Measurements from ENCODE around the gene RNASEL.

DNA sequence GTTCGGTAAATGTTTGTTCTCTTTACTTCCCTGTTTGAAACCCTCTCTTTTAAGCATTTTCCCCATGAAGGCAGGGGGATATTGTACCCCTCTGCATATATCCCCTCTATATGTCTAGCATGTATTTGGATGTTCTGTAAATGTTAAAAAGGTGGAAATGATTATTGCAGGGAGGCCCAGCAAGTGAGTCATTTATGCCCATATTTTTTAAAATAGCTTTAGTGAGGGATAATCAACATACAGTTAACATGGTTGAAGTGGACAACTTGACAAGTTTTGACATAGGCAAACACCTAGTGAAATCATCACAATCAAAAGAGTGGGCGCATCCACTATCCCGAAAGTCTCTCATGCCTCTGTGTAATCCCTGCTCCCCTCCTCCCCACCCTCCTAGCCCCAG is 36.0 kb upstream of the RNASEL start:
- TF ChIP-seq, protein P1, sequence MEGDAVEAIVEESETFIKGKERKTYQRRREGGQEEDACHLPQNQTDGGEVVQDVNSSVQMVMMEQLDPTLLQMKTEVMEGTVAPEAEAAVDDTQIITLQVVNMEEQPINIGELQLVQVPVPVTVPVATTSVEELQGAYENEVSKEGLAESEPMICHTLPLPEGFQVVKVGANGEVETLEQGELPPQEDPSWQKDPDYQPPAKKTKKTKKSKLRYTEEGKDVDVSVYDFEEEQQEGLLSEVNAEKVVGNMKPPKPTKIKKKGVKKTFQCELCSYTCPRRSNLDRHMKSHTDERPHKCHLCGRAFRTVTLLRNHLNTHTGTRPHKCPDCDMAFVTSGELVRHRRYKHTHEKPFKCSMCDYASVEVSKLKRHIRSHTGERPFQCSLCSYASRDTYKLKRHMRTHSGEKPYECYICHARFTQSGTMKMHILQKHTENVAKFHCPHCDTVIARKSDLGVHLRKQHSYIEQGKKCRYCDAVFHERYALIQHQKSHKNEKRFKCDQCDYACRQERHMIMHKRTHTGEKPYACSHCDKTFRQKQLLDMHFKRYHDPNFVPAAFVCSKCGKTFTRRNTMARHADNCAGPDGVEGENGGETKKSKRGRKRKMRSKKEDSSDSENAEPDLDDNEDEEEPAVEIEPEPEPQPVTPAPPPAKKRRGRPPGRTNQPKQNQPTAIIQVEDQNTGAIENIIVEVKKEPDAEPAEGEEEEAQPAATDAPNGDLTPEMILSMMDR (conservative IDR thresholded peaks at IDR 0.05; ENCODE audit: low read depth in 2 of 2) = no peak
- TF ChIP-seq, protein P2, sequence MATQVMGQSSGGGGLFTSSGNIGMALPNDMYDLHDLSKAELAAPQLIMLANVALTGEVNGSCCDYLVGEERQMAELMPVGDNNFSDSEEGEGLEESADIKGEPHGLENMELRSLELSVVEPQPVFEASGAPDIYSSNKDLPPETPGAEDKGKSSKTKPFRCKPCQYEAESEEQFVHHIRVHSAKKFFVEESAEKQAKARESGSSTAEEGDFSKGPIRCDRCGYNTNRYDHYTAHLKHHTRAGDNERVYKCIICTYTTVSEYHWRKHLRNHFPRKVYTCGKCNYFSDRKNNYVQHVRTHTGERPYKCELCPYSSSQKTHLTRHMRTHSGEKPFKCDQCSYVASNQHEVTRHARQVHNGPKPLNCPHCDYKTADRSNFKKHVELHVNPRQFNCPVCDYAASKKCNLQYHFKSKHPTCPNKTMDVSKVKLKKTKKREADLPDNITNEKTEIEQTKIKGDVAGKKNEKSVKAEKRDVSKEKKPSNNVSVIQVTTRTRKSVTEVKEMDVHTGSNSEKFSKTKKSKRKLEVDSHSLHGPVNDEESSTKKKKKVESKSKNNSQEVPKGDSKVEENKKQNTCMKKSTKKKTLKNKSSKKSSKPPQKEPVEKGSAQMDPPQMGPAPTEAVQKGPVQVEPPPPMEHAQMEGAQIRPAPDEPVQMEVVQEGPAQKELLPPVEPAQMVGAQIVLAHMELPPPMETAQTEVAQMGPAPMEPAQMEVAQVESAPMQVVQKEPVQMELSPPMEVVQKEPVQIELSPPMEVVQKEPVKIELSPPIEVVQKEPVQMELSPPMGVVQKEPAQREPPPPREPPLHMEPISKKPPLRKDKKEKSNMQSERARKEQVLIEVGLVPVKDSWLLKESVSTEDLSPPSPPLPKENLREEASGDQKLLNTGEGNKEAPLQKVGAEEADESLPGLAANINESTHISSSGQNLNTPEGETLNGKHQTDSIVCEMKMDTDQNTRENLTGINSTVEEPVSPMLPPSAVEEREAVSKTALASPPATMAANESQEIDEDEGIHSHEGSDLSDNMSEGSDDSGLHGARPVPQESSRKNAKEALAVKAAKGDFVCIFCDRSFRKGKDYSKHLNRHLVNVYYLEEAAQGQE (IDR thresholded peaks at IDR 0.05; ENCODE audit: unreplicated experiment) = no peak
- TF ChIP-seq EZH2phosphoT487 (IDR thresholded peaks at IDR 0.05; ENCODE audit: unreplicated experiment) (no peak), POLR2AphosphoS5 (IDR thresholded peaks at IDR 0.05; ENCODE audit: low read depth) (no peak), CREB1 (CRISPR knock-in tag; IDR thresholded peaks at IDR 0.05; ENCODE audit: low read depth) (no peak), ZNF114 (CRISPR knock-in tag; IDR thresholded peaks at IDR 0.05) (no peak), EZH2 (IDR thresholded peaks at IDR 0.05; ENCODE audit: low read depth, unreplicated experiment) (no peak), JUNB (IDR thresholded peaks at IDR 0.05; ENCODE audit: unreplicated experiment) (no peak), STAT1 (IDR thresholded peaks at IDR 0.05; ENCODE audit: unreplicated experiment) (no peak), ZNF331 (CRISPR knock-in tag; IDR thresholded peaks at IDR 0.05; ENCODE audit: low read depth) (no peak), NANOG (IDR thresholded peaks at IDR 0.05; ENCODE audit: borderline replicate concordance) (no peak)
- TF ChIP-seq, protein P3, sequence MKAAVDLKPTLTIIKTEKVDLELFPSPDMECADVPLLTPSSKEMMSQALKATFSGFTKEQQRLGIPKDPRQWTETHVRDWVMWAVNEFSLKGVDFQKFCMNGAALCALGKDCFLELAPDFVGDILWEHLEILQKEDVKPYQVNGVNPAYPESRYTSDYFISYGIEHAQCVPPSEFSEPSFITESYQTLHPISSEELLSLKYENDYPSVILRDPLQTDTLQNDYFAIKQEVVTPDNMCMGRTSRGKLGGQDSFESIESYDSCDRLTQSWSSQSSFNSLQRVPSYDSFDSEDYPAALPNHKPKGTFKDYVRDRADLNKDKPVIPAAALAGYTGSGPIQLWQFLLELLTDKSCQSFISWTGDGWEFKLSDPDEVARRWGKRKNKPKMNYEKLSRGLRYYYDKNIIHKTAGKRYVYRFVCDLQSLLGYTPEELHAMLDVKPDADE (IDR thresholded peaks at IDR 0.05) = no peak
- TF ChIP-seq, protein P4, sequence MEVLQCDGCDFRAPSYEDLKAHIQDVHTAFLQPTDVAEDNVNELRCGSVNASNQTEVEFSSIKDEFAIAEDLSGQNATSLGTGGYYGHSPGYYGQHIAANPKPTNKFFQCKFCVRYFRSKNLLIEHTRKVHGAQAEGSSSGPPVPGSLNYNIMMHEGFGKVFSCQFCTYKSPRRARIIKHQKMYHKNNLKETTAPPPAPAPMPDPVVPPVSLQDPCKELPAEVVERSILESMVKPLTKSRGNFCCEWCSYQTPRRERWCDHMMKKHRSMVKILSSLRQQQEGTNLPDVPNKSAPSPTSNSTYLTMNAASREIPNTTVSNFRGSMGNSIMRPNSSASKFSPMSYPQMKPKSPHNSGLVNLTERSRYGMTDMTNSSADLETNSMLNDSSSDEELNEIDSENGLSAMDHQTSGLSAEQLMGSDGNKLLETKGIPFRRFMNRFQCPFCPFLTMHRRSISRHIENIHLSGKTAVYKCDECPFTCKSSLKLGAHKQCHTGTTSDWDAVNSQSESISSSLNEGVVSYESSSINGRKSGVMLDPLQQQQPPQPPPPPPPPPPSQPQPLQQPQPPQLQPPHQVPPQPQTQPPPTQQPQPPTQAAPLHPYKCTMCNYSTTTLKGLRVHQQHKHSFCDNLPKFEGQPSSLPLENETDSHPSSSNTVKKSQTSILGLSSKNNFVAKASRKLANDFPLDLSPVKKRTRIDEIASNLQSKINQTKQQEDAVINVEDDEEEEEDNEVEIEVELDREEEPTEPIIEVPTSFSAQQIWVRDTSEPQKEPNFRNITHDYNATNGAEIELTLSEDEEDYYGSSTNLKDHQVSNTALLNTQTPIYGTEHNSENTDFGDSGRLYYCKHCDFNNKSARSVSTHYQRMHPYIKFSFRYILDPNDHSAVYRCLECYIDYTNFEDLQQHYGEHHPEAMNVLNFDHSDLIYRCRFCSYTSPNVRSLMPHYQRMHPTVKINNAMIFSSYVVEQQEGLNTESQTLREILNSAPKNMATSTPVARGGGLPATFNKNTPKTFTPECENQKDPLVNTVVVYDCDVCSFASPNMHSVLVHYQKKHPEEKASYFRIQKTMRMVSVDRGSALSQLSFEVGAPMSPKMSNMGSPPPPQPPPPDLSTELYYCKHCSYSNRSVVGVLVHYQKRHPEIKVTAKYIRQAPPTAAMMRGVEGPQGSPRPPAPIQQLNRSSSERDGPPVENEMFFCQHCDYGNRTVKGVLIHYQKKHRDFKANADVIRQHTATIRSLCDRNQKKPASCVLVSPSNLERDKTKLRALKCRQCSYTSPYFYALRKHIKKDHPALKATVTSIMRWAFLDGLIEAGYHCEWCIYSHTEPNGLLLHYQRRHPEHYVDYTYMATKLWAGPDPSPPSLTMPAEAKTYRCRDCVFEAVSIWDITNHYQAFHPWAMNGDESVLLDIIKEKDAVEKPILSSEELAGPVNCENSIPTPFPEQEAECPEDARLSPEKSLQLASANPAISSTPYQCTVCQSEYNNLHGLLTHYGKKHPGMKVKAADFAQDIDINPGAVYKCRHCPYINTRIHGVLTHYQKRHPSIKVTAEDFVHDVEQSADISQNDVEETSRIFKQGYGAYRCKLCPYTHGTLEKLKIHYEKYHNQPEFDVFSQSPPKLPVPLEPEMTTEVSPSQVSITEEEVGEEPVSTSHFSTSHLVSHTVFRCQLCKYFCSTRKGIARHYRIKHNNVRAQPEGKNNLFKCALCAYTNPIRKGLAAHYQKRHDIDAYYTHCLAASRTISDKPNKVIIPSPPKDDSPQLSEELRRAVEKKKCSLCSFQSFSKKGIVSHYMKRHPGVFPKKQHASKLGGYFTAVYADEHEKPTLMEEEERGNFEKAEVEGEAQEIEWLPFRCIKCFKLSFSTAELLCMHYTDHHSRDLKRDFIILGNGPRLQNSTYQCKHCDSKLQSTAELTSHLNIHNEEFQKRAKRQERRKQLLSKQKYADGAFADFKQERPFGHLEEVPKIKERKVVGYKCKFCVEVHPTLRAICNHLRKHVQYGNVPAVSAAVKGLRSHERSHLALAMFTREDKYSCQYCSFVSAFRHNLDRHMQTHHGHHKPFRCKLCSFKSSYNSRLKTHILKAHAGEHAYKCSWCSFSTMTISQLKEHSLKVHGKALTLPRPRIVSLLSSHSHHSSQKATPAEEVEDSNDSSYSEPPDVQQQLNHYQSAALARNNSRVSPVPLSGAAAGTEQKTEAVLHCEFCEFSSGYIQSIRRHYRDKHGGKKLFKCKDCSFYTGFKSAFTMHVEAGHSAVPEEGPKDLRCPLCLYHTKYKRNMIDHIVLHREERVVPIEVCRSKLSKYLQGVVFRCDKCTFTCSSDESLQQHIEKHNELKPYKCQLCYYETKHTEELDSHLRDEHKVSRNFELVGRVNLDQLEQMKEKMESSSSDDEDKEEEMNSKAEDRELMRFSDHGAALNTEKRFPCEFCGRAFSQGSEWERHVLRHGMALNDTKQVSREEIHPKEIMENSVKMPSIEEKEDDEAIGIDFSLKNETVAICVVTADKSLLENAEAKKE (CRISPR knock-in tag; IDR thresholded peaks at IDR 0.05) = no peak

Measured in GM23338 (cell line).